Fibroblast of lung (primary cell): ENCODE measurements around the gene SLC4A5. TPM values are rescaled to one million over a fixed set of nuclear protein-coding genes. Genes with fewer than 3 reads are reported as not detected.

ENCODE experiments used
- DNase-seq, 2 donors: peaks; one replicate each; pipeline versions ENCODE4 v3.0.0 to v3.0.0-alpha.2; 2010; ENCODE audit warnings: low read depth in 2 of 2
- H2AFZ ChIP-seq: 2 replicates; pipeline ENCODE4 v1.5.1; 2012; ENCODE audit warnings: low read length, control low read depth, inconsistent platforms
- H3K27ac ChIP-seq: 2 replicates; pipeline ENCODE4 v1.5.1; 2011; ENCODE audit warnings: low read length, control low read depth; ENCODE audit not compliant: insufficient read depth
- H3K27me3 ChIP-seq: 2 replicates; pipeline ENCODE4 v1.5.1; 2011; ENCODE audit warnings: mild to moderate bottlenecking, low read length; ENCODE audit not compliant: control insufficient read depth, insufficient read depth
- H3K36me3 ChIP-seq: 2 replicates; pipeline ENCODE4 v1.5.1; 2011; ENCODE audit warnings: low read length; ENCODE audit not compliant: control insufficient read depth, insufficient read depth
- H3K4me1 ChIP-seq: 2 replicates; pipeline ENCODE4 v1.5.1; 2011; ENCODE audit warnings: low read length; ENCODE audit not compliant: control insufficient read depth, insufficient read depth; ENCODE audit errors: extremely low read depth
- H3K4me2 ChIP-seq: 2 replicates; pipeline ENCODE4 v1.5.1; 2011; ENCODE audit warnings: low read length, control low read depth; ENCODE audit not compliant: insufficient read depth; ENCODE audit errors: extremely low read depth
- H3K4me3 ChIP-seq, 4 experiments: fragments of 200-600 bp in 1 of 4; sonication (generic) in 1 of 4; replicated peaks in 1 of 4; 2 replicates each; pipeline ENCODE4 v1.5.1; 2011 to 2016; ENCODE audit warnings: low read length in 4 of 4, low read depth in 3 of 4, mild to moderate bottlenecking in 3 of 4, control low read depth in 2 of 4, inconsistent platforms in 1 of 4, mixed read lengths in 1 of 4; ENCODE audit not compliant: insufficient read depth in 1 of 4; ENCODE audit errors: control extremely low read depth in 1 of 4
- H3K79me2 ChIP-seq: 2 replicates; pipeline ENCODE4 v1.5.1; 2012; ENCODE audit warnings: mild to moderate bottlenecking, low read length, inconsistent platforms; ENCODE audit not compliant: control insufficient read depth, insufficient read depth
- H3K9ac ChIP-seq: 2 replicates; pipeline ENCODE4 v1.5.1; 2011; ENCODE audit warnings: mild to moderate bottlenecking, low read length, control low read depth; ENCODE audit not compliant: insufficient read depth
- H3K9me3 ChIP-seq: 2 replicates; pipeline ENCODE4 v1.5.1; 2012; ENCODE audit warnings: low read depth, low read length; ENCODE audit not compliant: control insufficient read depth, insufficient read depth
- H4K20me1 ChIP-seq: 2 replicates; pipeline ENCODE4 v1.5.1; 2011; ENCODE audit warnings: low read length; ENCODE audit not compliant: control insufficient read depth, insufficient read depth; ENCODE audit errors: extremely low read depth
- EZH2 ChIP-seq: IDR thresholded peaks from 2 replicates; pipeline ENCODE4 v1.5.1; 2012; ENCODE audit warnings: low read length, control low read depth, mild to moderate bottlenecking; ENCODE audit errors: missing control alignments
- polyA plus RNA-seq, 2 donors: library from polyadenylated mRNA; depleted of rRNA in 1 of 2; stranded (reverse) in 1 of 2; unstranded in 1 of 2; fragments of >200 nt; gene quantifications; 2 replicates each; pipeline ENCODE4 v1.2.1, GENCODE V29; 2011 to 2012; ENCODE audit warnings: missing spikeins in 1 of 2
- total RNA-seq: library from RNA; depleted of rRNA; stranded (reverse); fragments of >200 nt; gene quantifications from 2 replicates; pipeline ENCODE4 v1.2.1, GENCODE V29; 2014
- TF ChIP-seq, protein P1 (sequence below), 2 donors: IDR thresholded peaks in 1 of 2; conservative IDR thresholded peaks in 1 of 2; 1 replicate in 1 of 2; 2 replicates in 1 of 2; pipeline ENCODE4 v1.5.1; 2011 to 2012; ENCODE audit warnings: low read length in 2 of 2, control low read depth in 1 of 2, inconsistent platforms in 1 of 2, low read depth in 1 of 2, mild to moderate bottlenecking in 1 of 2

SLC4A5 gene
- total and polyA plus RNA-seq, 2 donors (not counting 1 experiment from before 2014, with no cell fraction given), result 0.12 to 0.17 TPM

DNA sequence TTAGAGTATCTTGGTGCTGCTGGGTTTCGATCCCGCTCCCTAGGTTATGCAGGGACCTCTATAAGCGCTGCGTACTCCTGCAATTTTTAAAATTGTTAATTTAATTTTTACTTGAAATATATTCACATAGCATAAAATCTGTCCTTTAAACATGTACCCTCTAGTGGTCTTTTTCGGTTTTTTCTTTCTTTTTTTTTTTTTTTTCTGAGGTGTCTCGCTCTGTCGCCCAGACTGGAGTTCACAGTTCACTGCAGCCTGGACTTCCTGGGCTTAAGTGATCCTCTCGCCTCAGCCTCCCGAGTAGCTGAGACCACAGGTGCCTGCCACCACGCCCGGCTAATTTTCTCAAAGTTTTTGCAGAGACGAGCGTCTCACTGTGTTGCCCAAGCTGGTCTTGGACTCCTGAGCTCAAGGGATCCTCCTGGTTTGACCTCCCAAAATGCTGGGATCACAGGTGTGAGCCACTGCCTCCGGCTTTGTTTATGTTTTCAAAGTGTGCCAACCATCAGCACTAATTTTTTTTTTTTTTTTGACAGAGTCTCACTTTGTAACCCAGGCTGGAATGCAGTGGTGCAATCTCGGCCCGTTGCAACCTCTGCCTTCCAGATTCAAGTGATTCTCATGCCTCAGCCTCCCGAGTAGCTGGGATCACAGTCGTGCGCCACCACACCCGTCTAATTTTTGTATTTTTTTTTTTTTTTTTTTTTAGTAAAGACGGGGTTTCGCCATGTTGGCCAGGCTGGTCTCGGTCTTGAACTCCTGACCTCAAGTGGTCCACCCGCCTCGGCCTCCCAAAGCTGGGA, 164.0 kb downstream of the SLC4A5 start:
- no peak for TF ChIP-seq EZH2
- TF ChIP-seq, protein P1, sequence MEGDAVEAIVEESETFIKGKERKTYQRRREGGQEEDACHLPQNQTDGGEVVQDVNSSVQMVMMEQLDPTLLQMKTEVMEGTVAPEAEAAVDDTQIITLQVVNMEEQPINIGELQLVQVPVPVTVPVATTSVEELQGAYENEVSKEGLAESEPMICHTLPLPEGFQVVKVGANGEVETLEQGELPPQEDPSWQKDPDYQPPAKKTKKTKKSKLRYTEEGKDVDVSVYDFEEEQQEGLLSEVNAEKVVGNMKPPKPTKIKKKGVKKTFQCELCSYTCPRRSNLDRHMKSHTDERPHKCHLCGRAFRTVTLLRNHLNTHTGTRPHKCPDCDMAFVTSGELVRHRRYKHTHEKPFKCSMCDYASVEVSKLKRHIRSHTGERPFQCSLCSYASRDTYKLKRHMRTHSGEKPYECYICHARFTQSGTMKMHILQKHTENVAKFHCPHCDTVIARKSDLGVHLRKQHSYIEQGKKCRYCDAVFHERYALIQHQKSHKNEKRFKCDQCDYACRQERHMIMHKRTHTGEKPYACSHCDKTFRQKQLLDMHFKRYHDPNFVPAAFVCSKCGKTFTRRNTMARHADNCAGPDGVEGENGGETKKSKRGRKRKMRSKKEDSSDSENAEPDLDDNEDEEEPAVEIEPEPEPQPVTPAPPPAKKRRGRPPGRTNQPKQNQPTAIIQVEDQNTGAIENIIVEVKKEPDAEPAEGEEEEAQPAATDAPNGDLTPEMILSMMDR (conservative IDR thresholded peaks at IDR 0.05 in 1 of 2, IDR thresholded peaks at IDR 0.05 in 1 of 2; ENCODE audit: low read depth in 1 of 2, low read length in 2 of 2), result peak in 1 of 2 donors; percentile 37
- Histone ChIP-seq H3K4me1 (no peaks in the 10 kb centered on the region), H3K4me2 (peak overlapping the region; percentile 68), H3K9me3 (no peaks in the 10 kb centered on the region), H4K20me1 (no peaks in the 10 kb centered on the region), H3K9ac (no peak overlapping the region), H3K4me3 (peak overlapping the region; percentile 64 to 95 (median 82)), H2AFZ (peak overlapping the region; percentile 70), H3K27ac (peak overlapping the region; percentile 88), H3K79me2 (peaks cover 39% of the 10 kb centered on the region), H3K27me3 (peaks cover 3% of the 10 kb centered on the region), H3K36me3 (no peaks in the 10 kb centered on the region)
- no peak for DNase-seq

DNA sequence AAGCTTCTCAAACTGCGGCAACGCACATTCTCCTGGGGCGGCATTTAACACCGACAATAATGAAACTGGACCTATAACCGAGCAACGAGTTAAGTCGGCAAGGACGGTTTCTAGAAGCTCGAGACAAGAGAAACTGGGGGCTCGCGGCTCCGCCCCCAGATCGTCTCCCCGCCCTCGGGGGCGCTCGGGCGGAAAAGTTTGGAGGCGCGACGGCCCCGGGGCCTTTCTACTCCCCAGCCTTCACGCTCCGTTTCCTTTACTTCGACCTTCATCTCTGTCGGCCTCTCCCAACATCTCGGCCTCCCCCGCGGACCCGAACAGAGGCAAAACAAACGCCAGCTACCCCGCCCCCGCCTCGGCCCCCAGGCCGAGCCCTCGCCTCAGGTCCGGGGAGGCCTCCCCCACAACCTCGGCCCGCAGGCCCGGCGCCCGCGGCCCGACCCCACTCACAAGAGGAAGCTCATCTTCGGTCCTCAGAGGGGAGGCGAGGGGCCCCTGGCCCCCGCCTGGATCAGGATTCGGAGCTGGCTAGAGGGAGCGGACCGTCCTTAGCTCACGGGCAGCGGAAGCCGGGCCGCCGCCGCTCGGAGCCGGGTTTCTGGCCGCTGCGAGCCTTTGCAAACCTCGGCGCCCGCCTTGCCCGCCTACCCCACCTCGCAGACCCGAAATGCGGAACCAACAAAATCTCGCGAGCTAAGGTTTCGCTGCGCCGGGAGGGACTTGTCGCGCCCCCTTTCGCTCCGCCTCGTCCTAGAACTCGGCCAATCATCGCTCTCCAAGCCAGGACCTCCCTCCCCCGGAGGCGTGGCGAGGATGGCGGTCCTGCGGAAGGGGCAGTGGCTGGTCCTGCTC, 164.8 kb downstream of the SLC4A5 start, which contains the start of gene MOB1A:
TSS of gene MOB1A (minus strand) at position 669 of the 852 bp plus-strand sequence. CDS start at position 464, 205 bp downstream.
- peak within 1 kb of the TSS; percentile 64 to 95 (median 82) for H3K4me3 ChIP-seq
- no peaks in the 10 kb centered on the region for H3K27me3 ChIP-seq
- no peaks in the 10 kb centered on the region for H3K36me3 ChIP-seq
- no peaks in the 10 kb centered on the region for H3K9me3 ChIP-seq
- H3K9ac ChIP-seq, result peak within 1 kb of the TSS; percentile 94
- H3K79me2 ChIP-seq, result peaks cover 44% of the 10 kb centered on the region
- H4K20me1 ChIP-seq, result no peaks in the 10 kb centered on the region
- peak within 1 kb of the TSS; percentile 70 for H2AFZ ChIP-seq
- H3K4me2 ChIP-seq, result peak within 1 kb of the TSS; percentile 78
- H3K27ac ChIP-seq, result peak within 1 kb of the TSS; percentile 88
- DNase-seq, result peak; percentile 98
- no peak for TF ChIP-seq EZH2
- TF ChIP-seq, protein P1 (conservative IDR thresholded peaks at IDR 0.05 in 1 of 2, IDR thresholded peaks at IDR 0.05 in 1 of 2; ENCODE audit: low read depth in 1 of 2, low read length in 2 of 2), result no peak
- no peaks in the 10 kb centered on the region for H3K4me1 ChIP-seq

DNA sequence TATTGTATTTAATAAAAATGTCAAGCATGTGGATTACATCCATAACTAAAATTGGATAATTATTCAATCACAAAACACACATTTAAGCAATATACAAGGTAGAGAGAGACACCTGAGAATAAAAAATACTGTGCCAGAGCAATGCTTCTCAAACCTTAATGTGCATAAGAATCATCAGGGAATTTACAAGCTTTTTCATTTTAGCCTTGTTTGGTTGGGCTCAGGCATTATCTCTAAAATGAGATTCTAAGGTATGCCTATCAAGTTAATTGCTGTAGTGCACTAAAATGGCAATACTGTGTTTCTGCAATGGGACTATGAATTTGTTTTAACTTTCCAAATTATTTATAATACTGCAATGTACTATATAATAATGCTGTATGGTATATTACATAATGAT, 165.5 kb downstream of the SLC4A5 start:
- H3K9ac ChIP-seq, result peak overlapping the region; percentile 94
- H3K9me3 ChIP-seq, result no peaks in the 10 kb centered on the region
- H3K36me3 ChIP-seq, result no peaks in the 10 kb centered on the region
- H3K4me1 ChIP-seq, result no peaks in the 10 kb centered on the region
- H4K20me1 ChIP-seq, result no peaks in the 10 kb centered on the region
- H3K4me2 ChIP-seq, result peak overlapping the region; percentile 78
- H3K27ac ChIP-seq, result peak overlapping the region; percentile 88
- TF ChIP-seq, protein P1 (conservative IDR thresholded peaks at IDR 0.05 in 1 of 2, IDR thresholded peaks at IDR 0.05 in 1 of 2; ENCODE audit: low read depth in 1 of 2, low read length in 2 of 2), result no peak
- TF ChIP-seq EZH2, result no peak
- peak in 1 of 2 donors; percentile 4 for DNase-seq
- H3K4me3 ChIP-seq, result peak overlapping the region; percentile 64 to 95 (median 82)
- H2AFZ ChIP-seq, result no peak overlapping the region
- peaks cover 49% of the 10 kb centered on the region for H3K79me2 ChIP-seq
- H3K27me3 ChIP-seq, result no peaks in the 10 kb centered on the region
